HG03469 (cell line): ENCODE results near the gene WBP2NL.

ENCODE experiments used
- ATAC-seq: cut with Tn5 transposase; IDR thresholded peaks from one replicate; pipeline ENCODE4 v1.9.1; 2021; ENCODE audit warnings: mild to moderate bottlenecking, moderate library complexity, moderate number of reproducible peaks; ENCODE audit not compliant: unreplicated experiment

Gene WBP2NL

GRCh38 chr22:41976961-41977566, 21.5 kb upstream of the WBP2NL start:
- ATAC-seq = no peak

GRCh38 chr22:41978732-41979131, 19.9 kb upstream of the WBP2NL start:
- no peak for ATAC-seq

GRCh38 chr22:41979423-41980250, 19.0 kb upstream of the WBP2NL start:
- no peak for ATAC-seq

GRCh38 chr22:41982865-41983264, 15.7 kb upstream of the WBP2NL start:
- ATAC-seq = no peak

- no peak for ATAC-seq
Measured at GRCh38 chr22:41983513-41984405, 14.8 kb upstream of the WBP2NL start.

- ATAC-seq = no peak
Measured at GRCh38 chr22:41987276-41987675, 11.3 kb upstream of the WBP2NL start.

GRCh38 chr22:41989246-41989645, 9.3 kb upstream of the WBP2NL start:
- ATAC-seq = no peak

- no peak for ATAC-seq
Measured at GRCh38 chr22:41991111-41991510, 7.5 kb upstream of the WBP2NL start.

- no peak for ATAC-seq
Measured at GRCh38 chr22:41992496-41992895, 6.1 kb upstream of the WBP2NL start.

GRCh38 chr22:41995211-41995610, 3.4 kb upstream of the WBP2NL start:
- no peak for ATAC-seq

- no peak for ATAC-seq
Measured at GRCh38 chr22:41996826-41997225, 1.8 kb upstream of the WBP2NL start.

- ATAC-seq = no peak
Measured at GRCh38 chr22:42000466-42000865, 1.9 kb downstream of the WBP2NL start.

GRCh38 chr22:42001121-42001520, 2.5 kb downstream of the WBP2NL start:
- no peak for ATAC-seq

- ATAC-seq = no peak
Measured at GRCh38 chr22:42001706-42002105, 3.1 kb downstream of the WBP2NL start.

GRCh38 chr22:42007922-42008321, 9.3 kb downstream of the WBP2NL start:
- no peak for ATAC-seq

- no peak for ATAC-seq
Measured at GRCh38 chr22:42010778-42011177, 12.2 kb downstream of the WBP2NL start.

GRCh38 chr22:42013385-42013784, 14.8 kb downstream of the WBP2NL start:
- ATAC-seq = no peak

- no peak for ATAC-seq
Measured at GRCh38 chr22:42016111-42016510, 17.5 kb downstream of the WBP2NL start.

GRCh38 chr22:42018224-42018623, 19.6 kb downstream of the WBP2NL start:
- no peak for ATAC-seq

- ATAC-seq = no peak
Measured at GRCh38 chr22:42021571-42021970, 23.0 kb downstream of the WBP2NL start.

- no peak for ATAC-seq
Measured at GRCh38 chr22:42022162-42022847, 23.7 kb downstream of the WBP2NL start.
